Activated B cell treated with CpG ODN at 0.5 μM for 24 hours (primary cell): ENCODE data around the gene NDUFAF3. TPM values are rescaled to one million over a fixed set of nuclear protein-coding genes. Genes with fewer than 3 reads are reported as not detected.

Experiments
- ATAC-seq: fragments of 200-7000 bp; cut with Tn5 transposase; one replicate; pipeline ENCODE4 v1.10.0; 2021; ENCODE audit warnings: low read depth, mild to moderate bottlenecking, moderate library complexity
- CTCF ChIA-PET: fragments of 350-600 bp; sonication (Branson Sonifier 250); formaldehyde crosslinking; loops from one replicate; lab custom pipeline; 2021; ENCODE audit warnings: antibody characterized with exemption; lab: Charles Lee
- POLR2A ChIA-PET: fragments of 350-600 bp; sonication (Branson Sonifier 250); formaldehyde crosslinking; loops from one replicate; lab custom pipeline; 2021; ENCODE audit warnings: antibody characterized with exemption; lab: Charles Lee
- DNase-seq: peaks from one replicate; pipeline ENCODE4 v3.0.0; 2022
- H3K27ac Mint-ChIP-seq: one replicate; pipeline ENCODE4 v1.8.0; 2020; ENCODE audit warnings: mixed read lengths
- H3K27me3 Mint-ChIP-seq: one replicate; pipeline ENCODE4 v1.8.0; 2021; ENCODE audit warnings: mixed read lengths
- H3K36me3 Mint-ChIP-seq: one replicate; pipeline ENCODE4 v1.8.0; 2021; ENCODE audit warnings: low read depth, mixed read lengths
- H3K4me1 Mint-ChIP-seq: one replicate; pipeline ENCODE4 v1.8.0; 2021; ENCODE audit warnings: mixed read lengths
- H3K4me3 Mint-ChIP-seq: one replicate; pipeline ENCODE4 v1.8.0; 2020; ENCODE audit warnings: mild to moderate bottlenecking, mixed read lengths
- H3K9me3 Mint-ChIP-seq: one replicate; pipeline ENCODE4 v1.8.0; 2020; ENCODE audit warnings: mixed read lengths
- CTCF ChIP-seq: fragments of 200-600 bp; IDR thresholded peaks from one replicate; pipeline ENCODE4 v1.8.0; 2022; ENCODE audit warnings: antibody characterized with exemption, mild to moderate bottlenecking
- intact Hi-C: fragments of 100-400 bp; cut with micrococcal nuclease; formaldehyde crosslinking; loops from one replicate; pipeline ENCODE4 v1.15.1; 2024
- total RNA-seq: library from RNA; stranded (reverse); gene quantifications from 2 replicates; pipeline ENCODE4 v1.2.3, GENCODE V29; 2022

Gene NDUFAF3
- total RNA-seq, 1 donor from 2014 or later: 86.5 TPM

- no peak for ATAC-seq
- Mint-ChIP-seq H3K4me1 (peaks cover 32% of the 10 kb centered on the region), H3K27me3 (no peaks in the 10 kb centered on the region), H3K36me3 (peaks cover 42% of the 10 kb centered on the region), H3K27ac (no peak overlapping the region), H3K9me3 (no peaks in the 10 kb centered on the region), H3K4me3 (peak overlapping the region; percentile 94)
- no peak for TF ChIP-seq CTCF
- no peak for DNase-seq
- POLR2A ChIA-PET: interaction anchor here (0.6 to 14.9 kb wide), 7 partner anchors 8 to 322 kb away, joined by 3 to 372 read pairs (median 6); partner anchors contain the start of genes IMPDH2, P4HTM, QRICH1 and USP4
- CTCF ChIA-PET: interaction anchor here (1.1 to 7.5 kb wide), 4 partner anchors 10 to 30 kb away, joined by 3 to 57 read pairs (median 6); partner anchors contain the start of genes IMPDH2, P4HTM and WDR6
- intact Hi-C loops: loop anchor here (5.0 kb wide), 1 partner anchor 1175 kb away; the partner anchor contains the start of gene GNAT1
These were observed 4.5 kb upstream of the NDUFAF3 start for GRCh38 chr3:49017229-49017970.

GRCh38 chr3:49017971-49018706, 3.8 kb upstream of the NDUFAF3 start, which contains the start of gene DALRD3:
Gene DALRD3, minus strand, starts transcription at chr3:49018580. Its CDS starts 16 bp downstream, at chr3:49018564.
- peak; percentile 2 for ATAC-seq
- H3K4me1 Mint-ChIP-seq: peaks cover 39% of the 10 kb centered on the region
- no peaks in the 10 kb centered on the region for H3K27me3 Mint-ChIP-seq
- no peaks in the 10 kb centered on the region for H3K9me3 Mint-ChIP-seq
- ChIA-PET CTCF (interaction anchor here (0.6 to 7.5 kb wide), 3 partner anchors 11 to 30 kb away, joined by 3 to 57 read pairs (median 5); partner anchors contain the start of genes IMPDH2, P4HTM and WDR6), POLR2A (interaction anchor here (1.0 to 14.9 kb wide), 10 partner anchors 7 to 322 kb away, joined by 3 to 372 read pairs (median 6); partner anchors contain the start of genes IMPDH2, P4HTM, QRICH1 and USP4)
- H3K27ac Mint-ChIP-seq: peak within 1 kb of the TSS; percentile 84
- no peak for TF ChIP-seq CTCF
- DNase-seq: peak; percentile 64
- peaks cover 40% of the 10 kb centered on the region for H3K36me3 Mint-ChIP-seq
- H3K4me3 Mint-ChIP-seq: peak within 1 kb of the TSS; percentile 94
- intact Hi-C loops: loop anchor here (5.0 kb wide), 1 partner anchor 1174 kb away; the partner anchor contains the start of gene GNAT1

- Mint-ChIP-seq H3K4me3 (peak overlapping the region; percentile 94), H3K27ac (peak overlapping the region; percentile 84), H3K36me3 (peaks cover 41% of the 10 kb centered on the region), H3K4me1 (peaks cover 43% of the 10 kb centered on the region), H3K9me3 (no peaks in the 10 kb centered on the region), H3K27me3 (no peaks in the 10 kb centered on the region)
- DNase-seq (no peak), ATAC-seq (no peak)
- intact Hi-C loops: loop anchor here (5.0 kb wide), 1 partner anchor 1174 kb away; the partner anchor contains the start of gene GNAT1
- no peak for TF ChIP-seq CTCF
- ChIA-PET POLR2A (interaction anchor here (1.0 to 14.9 kb wide), 8 partner anchors 8 to 75 kb away, joined by 3 to 372 read pairs (median 6); partner anchors contain the start of genes IMPDH2, P4HTM, QRICH1 and WDR6), CTCF (interaction anchor here (2.1 kb wide), 1 partner anchor 10 kb away, joined by 5 read pairs; the partner anchor contains the start of gene IMPDH2)
These were observed 3.3 kb upstream of the NDUFAF3 start for GRCh38 chr3:49018707-49019006.

- no peak for ATAC-seq
- H3K9me3 Mint-ChIP-seq: no peaks in the 10 kb centered on the region
These were observed 2.0 kb upstream of the NDUFAF3 start for GRCh38 chr3:49019941-49020329.

More at GRCh38 chr3:49019941-49020329, 2.0 kb upstream of the NDUFAF3 start:
- Mint-ChIP-seq H3K4me3 (peak overlapping the region; percentile 94), H3K27ac (peak overlapping the region; percentile 97), H3K27me3 (no peaks in the 10 kb centered on the region), H3K36me3 (peaks cover 43% of the 10 kb centered on the region), H3K4me1 (peaks cover 48% of the 10 kb centered on the region)
- POLR2A ChIA-PET: interaction anchor here (0.6 to 14.9 kb wide), 13 partner anchors 9 to 1549 kb away, joined by 3 to 372 read pairs (median 20); partner anchors contain the start of genes ARIH2, DAG1, IMPDH2 and P4HTM
- intact Hi-C loops: loop anchor here (2.0 to 10.0 kb wide), 6 partner anchors 101 to 1275 kb away; partner anchors contain the start of genes ARIH2, DAG1, GNAT1 and HYAL3
- CTCF ChIA-PET: interaction anchor here (1.2 to 3.6 kb wide), 4 partner anchors 10 to 76 kb away, joined by 4 to 30 read pairs (median 6); partner anchors contain the start of genes IMPDH2 and WDR6
- no peak for TF ChIP-seq CTCF
- no peak for DNase-seq
